AG10803 (cell line): ENCODE data around the gene PLPP7.

Source experiments
- DNase-seq: peaks from one replicate; pipeline ENCODE4 v3.0.0; 2010; ENCODE audit warnings: low read depth
- H3K4me3 ChIP-seq: 2 replicates; pipeline ENCODE4 v1.5.1; 2011; ENCODE audit warnings: mild to moderate bottlenecking, low read length, control low read depth
- TF ChIP-seq, protein P1 (sequence below): conservative IDR thresholded peaks from 2 replicates; pipeline ENCODE4 v1.5.1; 2011; ENCODE audit warnings: mild to moderate bottlenecking, low read length, control low read depth, inconsistent platforms

PLPP7 gene

DNA sequence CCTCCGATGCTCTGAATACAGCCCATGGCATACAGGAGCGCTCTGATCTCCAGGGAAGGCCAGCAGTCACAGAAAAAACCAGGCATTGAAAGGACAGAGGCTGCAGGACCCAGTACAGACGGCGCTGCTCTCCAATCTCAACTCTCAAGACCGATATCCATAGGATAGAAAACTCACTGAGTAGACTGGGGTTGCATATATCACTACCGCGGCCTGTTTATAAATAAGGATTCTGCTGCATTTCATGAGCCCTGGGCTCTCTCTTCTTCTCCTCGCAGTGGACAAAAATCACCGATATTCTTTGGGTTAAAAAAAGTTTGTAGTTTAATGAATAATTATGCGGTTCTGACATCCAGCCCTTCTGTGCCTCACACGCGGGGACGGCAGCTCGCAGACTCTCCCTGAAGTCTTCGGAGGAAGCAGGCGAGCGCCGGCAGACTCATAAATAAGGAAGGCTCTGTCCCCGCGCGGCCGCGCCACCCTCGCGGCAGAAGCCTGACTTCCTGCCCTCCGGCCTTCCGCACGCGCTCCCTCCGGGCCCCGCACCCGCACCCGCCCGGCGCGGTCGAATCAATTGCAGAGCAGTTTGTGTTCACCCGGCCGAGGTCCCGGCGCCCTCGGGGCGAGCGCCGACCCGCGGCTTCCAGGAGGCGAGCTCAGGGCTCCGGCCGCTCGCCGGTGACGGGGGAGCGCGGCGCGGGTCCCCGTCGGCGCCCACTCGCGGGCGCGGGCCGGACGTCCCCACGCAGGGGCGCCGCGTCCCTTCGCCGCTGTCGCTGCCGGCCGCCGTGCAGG is 13.2 kb upstream of the PLPP7 start, which contains the start of gene FAM78A:
TSS of gene FAM78A (minus strand) at position 417 of the 795 bp plus-strand sequence. CDS start at position 86, 331 bp downstream.
- TF ChIP-seq, protein P1, sequence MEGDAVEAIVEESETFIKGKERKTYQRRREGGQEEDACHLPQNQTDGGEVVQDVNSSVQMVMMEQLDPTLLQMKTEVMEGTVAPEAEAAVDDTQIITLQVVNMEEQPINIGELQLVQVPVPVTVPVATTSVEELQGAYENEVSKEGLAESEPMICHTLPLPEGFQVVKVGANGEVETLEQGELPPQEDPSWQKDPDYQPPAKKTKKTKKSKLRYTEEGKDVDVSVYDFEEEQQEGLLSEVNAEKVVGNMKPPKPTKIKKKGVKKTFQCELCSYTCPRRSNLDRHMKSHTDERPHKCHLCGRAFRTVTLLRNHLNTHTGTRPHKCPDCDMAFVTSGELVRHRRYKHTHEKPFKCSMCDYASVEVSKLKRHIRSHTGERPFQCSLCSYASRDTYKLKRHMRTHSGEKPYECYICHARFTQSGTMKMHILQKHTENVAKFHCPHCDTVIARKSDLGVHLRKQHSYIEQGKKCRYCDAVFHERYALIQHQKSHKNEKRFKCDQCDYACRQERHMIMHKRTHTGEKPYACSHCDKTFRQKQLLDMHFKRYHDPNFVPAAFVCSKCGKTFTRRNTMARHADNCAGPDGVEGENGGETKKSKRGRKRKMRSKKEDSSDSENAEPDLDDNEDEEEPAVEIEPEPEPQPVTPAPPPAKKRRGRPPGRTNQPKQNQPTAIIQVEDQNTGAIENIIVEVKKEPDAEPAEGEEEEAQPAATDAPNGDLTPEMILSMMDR = no peak
- no peak within 1 kb of the TSS; the same call in 1 of the 2 replicates for H3K4me3 ChIP-seq
- peak; percentile 16 for DNase-seq

GRCh38 chr9:131276891-131277286 is 12.6 kb upstream of the PLPP7 start:
- no peak overlapping the region for H3K4me3 ChIP-seq
- TF ChIP-seq, protein P1 = no peak
- DNase-seq = no peak

DNA sequence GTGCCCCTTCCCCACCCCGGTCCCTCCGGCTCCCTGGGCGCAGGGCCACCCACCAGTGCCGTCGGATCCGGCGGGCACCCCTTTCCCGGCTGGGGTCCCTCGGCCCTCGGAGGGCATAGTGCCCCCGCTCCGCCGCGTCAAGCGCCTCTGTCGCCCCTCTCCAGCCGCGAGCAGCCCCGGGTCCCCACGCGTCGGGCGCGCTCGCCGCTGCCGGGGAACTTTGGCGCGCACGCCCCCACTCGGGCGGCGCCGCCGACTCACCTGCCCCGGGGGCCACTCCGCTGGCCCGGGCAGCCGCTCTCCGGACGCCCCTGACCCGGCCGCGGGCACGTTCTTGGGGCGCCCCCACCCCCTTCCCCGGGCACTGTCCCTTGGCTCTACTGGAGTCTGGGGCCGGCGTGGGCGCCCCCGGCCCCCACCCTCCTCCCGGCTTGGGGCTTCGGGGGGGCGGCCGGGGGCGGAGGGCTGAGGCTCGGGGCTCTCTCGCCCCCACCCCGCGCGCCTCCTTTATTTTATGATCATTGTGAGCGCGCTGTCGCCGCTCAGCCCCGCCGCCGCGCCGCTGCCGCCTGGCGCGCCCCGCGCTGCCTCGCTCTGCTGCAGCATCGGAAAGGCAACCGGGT is 12.1 kb upstream of the PLPP7 start:
- TF ChIP-seq, protein P1 = no peak
- peak overlapping the region; percentile 31 for H3K4me3 ChIP-seq
- no peak for DNase-seq

DNA sequence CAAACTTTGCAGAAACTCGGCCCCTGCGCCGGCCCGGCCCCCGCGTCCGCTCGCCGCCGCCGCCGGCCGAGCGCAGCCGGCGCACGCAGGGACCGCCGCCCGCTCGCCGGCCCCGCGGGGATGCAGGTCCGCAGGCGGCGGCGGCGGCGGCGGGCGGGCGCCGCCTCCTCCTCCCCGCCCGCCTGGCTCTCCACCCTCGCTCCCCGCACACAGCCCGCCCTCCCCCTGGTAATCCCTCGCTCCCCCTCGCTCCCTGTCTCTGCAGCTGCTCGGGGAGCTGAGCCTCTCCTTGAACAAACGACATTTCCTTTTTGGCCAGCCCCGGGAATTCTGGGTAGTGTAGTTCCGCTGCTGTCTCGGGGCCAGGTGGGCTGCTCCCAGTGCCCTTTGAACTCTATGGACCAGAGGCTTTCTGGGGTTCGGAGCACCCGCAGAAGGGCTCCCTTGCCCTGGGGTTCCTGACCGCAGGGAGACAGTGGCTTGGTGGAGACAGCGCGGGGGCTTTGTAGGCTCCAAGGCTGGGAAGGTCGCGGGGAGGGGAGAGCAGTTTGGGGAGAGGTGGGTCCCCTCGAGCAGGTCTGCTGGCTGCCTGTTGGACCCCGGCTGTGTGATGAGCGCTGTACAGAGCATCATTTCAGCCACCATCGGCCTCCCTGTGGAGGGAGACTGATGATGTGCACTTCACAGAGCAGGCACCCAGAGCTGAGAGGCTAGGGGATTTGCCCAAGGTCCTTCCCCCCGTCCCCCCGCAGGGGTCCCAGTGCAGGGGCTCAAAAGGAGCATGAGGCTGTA is 11.4 kb upstream of the PLPP7 start:
- peak; percentile 78 for DNase-seq
- TF ChIP-seq, protein P1 = no peak
- peak overlapping the region; percentile 40 for H3K4me3 ChIP-seq

GRCh38 chr9:131278702-131279111 is 10.8 kb upstream of the PLPP7 start:
- TF ChIP-seq, protein P1 = no peak
- H3K4me3 ChIP-seq = no peak overlapping the region
- no peak for DNase-seq

DNA sequence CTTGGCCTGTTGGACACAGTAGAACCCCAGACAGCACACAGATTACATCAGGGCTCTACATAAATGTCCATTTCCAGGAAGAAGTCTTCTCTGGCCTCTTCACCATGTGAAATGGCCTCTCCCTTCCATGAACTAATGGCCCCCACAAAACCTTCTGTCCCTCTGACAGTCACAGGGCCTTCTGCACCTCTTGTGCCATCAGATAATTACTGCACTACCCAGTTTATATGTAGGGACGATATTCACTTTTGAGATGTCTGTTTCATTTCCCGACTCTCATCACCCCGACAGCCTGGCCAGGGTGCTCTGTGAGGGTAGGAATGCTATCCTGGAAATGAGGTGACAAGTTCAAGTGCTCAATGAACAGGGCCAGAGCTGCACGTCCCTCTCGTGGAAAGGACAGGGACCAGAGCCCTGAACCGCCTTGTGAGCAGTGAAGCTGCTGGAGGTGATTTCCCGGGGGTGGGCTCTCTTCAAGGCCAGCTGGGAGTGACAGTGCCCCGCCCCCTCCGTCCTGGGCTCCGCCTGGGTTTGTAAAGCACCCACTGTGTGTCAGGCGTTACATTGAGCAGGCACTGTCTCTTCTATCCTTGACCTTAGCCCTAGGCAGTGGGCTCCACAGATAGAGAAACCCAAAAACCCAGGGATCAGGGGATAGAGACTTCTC is 10.2 kb upstream of the PLPP7 start:
- TF ChIP-seq, protein P1 = no peak
- no peak overlapping the region for H3K4me3 ChIP-seq
- DNase-seq = no peak
